Right forelimb (tissue), 1 donor: ENCODE results near the gene PRCC.
"Not testable (repeated sequence)": the region's sequence is repeated elsewhere in the genome, so short reads cannot be mapped to it uniquely, and the experiment has no call there.

ENCODE experiments used
- DNase-seq: peaks from one replicate; pipeline ENCODE4 v3.0.0-alpha.2; 2018

PRCC gene

GRCh38 chr1:156745881-156746280, 21.5 kb upstream of the PRCC start:
- DNase-seq = no peak

DNA sequence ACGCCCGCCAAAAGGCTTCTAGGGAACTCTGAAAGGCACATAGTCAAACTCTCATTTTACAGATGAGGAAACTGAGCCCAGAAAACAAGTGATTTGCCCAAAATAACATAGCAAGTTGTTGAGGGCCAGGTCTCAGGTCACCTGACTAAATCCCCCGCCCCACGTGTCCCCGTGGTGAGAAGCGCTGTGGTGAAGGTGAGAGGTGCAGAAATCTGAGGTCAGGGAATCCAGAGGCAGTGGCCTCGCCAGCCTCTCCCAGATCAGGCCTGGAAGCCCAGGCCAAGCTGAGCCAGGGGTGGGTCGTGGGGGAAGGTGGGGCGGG, 21.0 kb upstream of the PRCC start:
- DNase-seq = no peak

DNA sequence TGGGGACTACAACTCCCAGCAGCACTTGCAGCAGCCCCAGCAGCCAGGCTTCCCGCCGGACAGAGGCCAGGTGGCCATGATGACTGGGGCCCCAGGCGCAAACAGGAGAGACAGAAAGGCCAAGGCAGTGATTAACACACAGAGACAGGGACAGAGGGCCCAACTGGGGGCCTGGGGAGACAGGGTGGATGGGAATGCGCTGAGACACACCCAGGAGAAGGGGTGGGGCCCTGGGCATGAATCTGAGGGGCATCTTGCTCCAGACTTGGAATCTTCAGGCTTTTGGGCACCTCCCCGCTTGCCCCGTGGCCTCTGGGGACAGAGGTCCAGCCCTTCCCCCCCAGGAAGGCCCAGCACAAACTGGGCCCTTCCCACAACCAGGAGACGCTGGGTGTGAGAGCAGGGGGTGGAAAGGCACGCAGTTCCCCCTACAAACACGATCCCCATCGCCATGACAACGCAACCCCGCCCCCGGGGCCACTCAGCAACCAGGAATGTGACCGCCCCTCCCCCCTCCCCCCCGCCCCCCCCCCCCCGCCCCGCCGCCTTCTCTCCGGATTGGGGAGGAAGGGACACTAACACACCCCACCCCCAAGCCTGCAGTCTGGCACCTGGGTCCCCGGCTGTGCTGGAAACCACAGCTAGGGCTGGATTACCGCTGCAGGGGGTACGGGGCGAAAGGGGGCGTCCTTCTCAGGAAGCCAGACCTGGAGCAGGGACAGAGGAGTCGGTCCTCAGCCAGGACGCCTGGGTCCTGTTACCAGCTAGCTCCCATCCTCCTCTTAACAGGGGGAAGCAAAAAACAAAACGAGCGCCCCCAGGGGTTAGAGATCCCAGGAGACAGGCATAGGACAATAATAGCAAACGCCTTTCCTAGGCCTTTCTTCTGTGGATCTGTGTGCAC, 20.4 kb upstream of the PRCC start:
- DNase-seq = peak; percentile 95

- no peak for DNase-seq
These were observed 19.3 kb upstream of the PRCC start for GRCh38 chr1:156747742-156748669.

- no peak for DNase-seq
These were observed 18.5 kb upstream of the PRCC start for GRCh38 chr1:156748670-156749418.

- DNase-seq = no peak
These were observed 17.8 kb upstream of the PRCC start for GRCh38 chr1:156749419-156750118.

DNA sequence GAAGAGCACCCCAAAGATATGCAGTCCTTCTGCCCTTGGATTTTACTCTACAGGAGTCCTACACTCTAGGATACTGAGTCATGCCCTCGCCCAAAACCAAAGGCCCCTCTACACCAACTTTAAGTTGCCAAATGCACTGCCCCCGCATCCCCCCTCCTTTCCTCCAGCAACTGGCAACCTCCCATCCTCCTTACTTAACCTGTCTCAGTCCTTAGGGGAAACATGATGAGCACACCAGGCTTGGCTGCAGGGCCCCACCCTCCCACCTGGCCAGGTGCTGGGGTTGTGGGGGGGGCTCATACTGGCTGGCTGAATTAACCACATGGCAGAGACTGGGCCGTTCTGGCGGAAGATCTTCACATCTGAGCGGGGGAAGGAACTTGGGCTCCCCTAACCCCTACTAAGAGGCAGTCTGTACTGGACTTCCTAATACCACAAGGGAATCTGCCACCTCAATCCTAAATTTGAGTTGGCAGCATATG, 17.1 kb upstream of the PRCC start:
- no peak for DNase-seq

- DNase-seq = no peak
These were observed 16.5 kb upstream of the PRCC start for GRCh38 chr1:156750711-156751450.

- no peak for DNase-seq
These were observed 15.9 kb upstream of the PRCC start, which contains the start of gene HDGF for GRCh38 chr1:156751451-156751756. HDGF (minus strand) TSS chr1:156751675; CDS start chr1:156751429, 246 bp downstream.

DNA sequence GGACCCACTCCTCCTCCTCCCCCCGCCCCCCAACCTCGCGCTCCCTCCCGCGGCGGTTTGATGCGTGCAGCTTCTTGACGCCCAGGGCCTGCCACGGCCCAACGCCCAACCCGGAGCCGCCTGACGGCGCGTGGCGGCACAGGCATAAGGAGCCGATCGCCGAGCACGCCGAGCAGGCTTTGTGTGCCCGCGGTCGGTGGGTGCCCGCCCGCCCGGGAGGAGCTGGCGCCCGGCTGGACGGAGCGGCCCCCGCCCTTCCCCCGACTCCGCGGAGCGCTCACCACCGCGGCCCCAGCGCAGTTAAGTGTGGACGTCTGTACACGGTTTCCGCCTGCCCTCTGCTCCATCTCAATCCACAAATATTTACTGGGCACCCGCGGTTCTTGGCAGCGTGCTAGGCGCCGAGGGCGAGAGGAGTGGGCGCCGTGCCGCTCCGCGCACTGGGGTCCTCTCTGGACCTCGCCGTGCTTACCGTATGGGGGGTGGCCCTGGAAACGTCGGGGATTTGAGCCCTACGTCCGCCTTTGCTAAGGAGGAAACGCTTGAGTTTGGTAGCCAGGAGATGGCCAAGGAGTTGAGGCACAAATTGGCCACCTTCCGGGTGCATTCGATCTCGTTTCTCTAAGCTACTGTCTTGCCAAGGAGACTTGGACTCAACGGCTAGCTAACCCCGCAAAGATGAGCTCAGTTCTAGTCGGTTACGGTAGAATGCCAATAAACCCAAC, 15.4 kb upstream of the PRCC start:
- DNase-seq = peak; percentile 98

GRCh38 chr1:156752843-156753482, 14.4 kb upstream of the PRCC start:
- no peak for DNase-seq

GRCh38 chr1:156754219-156754618, 13.1 kb upstream of the PRCC start:
- no peak for DNase-seq

- no peak for DNase-seq
These were observed 11.8 kb upstream of the PRCC start for GRCh38 chr1:156755527-156755950.

DNA sequence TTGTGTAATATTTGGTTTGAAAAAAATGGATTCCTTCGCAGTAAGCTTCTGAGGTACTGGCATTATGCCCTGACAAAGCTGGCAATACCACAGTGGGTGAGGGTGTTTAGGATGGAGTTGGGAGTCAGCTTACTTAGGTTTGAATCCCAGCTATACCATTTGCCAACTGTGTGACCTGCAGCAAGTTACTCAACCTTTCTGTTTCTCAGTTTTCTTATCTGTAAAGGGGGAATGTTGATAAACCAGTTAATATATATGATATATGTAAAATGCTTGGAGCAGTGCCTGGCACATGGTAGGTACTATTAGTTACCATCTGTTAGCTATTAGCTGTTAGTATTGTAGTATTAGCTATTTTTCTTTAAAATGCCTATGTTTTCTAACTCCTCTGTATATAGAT, 11.0 kb upstream of the PRCC start:
- no peak for DNase-seq

DNA sequence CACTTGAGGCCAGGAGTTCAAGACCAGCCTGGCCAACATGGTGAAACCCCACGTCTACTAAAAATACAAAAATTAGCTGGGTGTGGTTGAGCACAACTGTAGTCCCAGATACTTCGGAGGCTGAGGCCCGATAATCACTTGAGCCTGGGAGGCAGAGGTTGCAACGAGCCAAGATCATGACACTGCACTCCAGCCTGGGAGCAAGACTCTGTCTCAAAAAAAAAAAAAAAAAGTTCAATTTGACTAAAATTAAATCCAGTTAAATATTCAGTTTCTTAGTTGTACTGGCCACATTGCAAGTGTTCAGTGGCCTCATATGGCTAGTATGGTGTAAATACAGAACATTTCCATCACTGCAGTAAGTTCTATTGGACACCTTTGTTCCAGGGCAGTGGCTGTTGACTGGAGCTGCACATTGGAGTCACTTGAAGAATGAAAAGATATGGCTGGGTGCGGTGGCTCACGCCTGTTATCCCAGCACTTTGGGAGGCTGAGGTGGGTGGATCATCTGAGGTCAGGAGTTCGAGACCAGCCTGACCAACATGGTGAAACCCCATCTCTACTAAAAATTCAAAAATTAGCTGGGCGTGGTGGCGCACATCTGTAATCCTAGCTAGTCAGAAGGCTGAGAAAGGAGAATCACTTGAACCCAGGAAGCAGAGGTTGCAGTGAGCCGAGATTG, 9.6 kb upstream of the PRCC start:
- not testable (repeated sequence) for DNase-seq

- DNase-seq = no peak
These were observed 7.1 kb upstream of the PRCC start for GRCh38 chr1:156760092-156760795.

- no peak for DNase-seq
These were observed 6.6 kb upstream of the PRCC start for GRCh38 chr1:156760796-156761104.

DNA sequence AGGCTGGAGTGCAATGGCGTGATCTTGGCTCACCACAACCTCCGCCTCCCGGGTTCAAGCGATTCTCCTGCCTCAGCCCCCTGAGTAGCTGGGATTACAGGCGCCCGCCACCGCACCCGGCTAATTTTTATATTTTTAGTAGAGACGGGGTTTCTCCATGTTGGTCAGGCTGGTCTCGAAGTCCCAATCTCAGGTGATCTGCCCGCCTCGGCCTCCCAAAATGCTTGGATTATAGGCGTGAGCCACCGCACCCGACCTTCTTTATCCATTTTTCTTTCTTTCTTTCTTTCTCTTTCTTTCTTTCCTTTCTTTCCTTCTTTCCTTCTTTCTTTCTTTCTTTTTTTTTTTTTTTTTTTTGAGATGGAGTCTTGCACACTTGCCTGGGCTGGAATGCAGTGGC, 2.2 kb upstream of the PRCC start:
- DNase-seq = not testable (repeated sequence)

GRCh38 chr1:156765666-156766065, 1.7 kb upstream of the PRCC start:
- DNase-seq = no peak
